AG09319 (cell line): ENCODE data around the gene STX8.
"Not testable (repeated sequence)": the region's sequence is repeated elsewhere in the genome, so short reads cannot be mapped to it uniquely, and the experiment has no call there.

Experiments
- DNase-seq: peaks from one replicate; pipeline ENCODE4 v3.0.0-alpha.2; 2010; ENCODE audit warnings: low read depth; ENCODE audit errors: extremely low read depth
- TF ChIP-seq, protein P1 (sequence below): IDR thresholded peaks from 2 replicates; pipeline ENCODE4 v1.5.1; 2011; ENCODE audit warnings: low read depth, mild to moderate bottlenecking, inconsistent platforms, low read length, moderate library complexity

Gene STX8

GRCh38 chr17:9346296-9346926, 229.2 kb downstream of the STX8 start:
- no peak for DNase-seq

GRCh38 chr17:9343516-9343915, 232.1 kb downstream of the STX8 start:
- TF ChIP-seq, protein P1, sequence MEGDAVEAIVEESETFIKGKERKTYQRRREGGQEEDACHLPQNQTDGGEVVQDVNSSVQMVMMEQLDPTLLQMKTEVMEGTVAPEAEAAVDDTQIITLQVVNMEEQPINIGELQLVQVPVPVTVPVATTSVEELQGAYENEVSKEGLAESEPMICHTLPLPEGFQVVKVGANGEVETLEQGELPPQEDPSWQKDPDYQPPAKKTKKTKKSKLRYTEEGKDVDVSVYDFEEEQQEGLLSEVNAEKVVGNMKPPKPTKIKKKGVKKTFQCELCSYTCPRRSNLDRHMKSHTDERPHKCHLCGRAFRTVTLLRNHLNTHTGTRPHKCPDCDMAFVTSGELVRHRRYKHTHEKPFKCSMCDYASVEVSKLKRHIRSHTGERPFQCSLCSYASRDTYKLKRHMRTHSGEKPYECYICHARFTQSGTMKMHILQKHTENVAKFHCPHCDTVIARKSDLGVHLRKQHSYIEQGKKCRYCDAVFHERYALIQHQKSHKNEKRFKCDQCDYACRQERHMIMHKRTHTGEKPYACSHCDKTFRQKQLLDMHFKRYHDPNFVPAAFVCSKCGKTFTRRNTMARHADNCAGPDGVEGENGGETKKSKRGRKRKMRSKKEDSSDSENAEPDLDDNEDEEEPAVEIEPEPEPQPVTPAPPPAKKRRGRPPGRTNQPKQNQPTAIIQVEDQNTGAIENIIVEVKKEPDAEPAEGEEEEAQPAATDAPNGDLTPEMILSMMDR, result no peak
- no peak for DNase-seq

More at GRCh38 chr17:9346296-9346926, 229.2 kb downstream of the STX8 start:
- TF ChIP-seq, protein P1, result no peak

DNA sequence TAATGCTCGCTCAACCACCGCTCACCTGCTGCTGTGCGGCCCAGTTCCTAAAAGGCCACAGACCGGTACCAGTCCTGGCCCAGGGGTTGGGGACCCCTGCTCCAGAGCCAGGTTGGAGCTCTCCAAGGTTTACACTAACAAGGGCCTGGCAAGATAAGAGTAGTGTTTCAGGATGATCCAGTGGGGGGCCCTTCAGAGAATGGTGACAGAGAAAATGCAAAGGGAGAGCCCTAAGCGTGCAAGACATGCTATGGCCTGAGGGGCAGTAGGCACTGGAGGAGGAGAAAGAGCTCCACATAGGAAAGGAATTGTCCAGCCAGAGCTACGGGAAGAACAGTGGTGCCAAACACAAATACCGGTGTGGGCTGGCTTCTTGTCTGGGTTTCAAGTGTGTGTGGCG, 233.4 kb downstream of the STX8 start:
- no peak for DNase-seq
- TF ChIP-seq, protein P1, result no peak

- DNase-seq, result no peak
- TF ChIP-seq, protein P1, result no peak
Observed at GRCh38 chr17:9339958-9340357, 235.7 kb downstream of the STX8 start.

DNA sequence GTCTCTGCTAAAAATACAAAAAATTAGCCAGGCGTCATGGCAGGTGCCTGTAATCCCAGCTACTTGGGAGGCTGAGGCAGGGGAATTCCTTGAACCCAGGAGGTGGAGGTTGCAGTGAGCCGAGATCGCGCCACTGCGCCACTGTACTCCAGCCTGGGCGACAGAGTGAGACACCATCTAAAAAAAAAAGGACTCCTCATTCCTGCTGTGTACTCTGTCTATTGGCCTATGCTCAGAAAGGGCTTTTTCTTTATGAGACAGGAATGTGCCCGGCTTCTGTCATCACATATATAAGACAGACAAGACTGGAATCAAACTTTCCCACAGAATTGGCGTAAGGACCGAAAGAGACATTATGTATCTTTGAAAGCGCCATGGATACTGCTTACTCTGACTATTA, 236.1 kb downstream of the STX8 start:
- DNase-seq, result not testable (repeated sequence)

- DNase-seq, result no peak
- TF ChIP-seq, protein P1, result no peak
Observed at GRCh38 chr17:9336817-9337216, 238.8 kb downstream of the STX8 start.

DNA sequence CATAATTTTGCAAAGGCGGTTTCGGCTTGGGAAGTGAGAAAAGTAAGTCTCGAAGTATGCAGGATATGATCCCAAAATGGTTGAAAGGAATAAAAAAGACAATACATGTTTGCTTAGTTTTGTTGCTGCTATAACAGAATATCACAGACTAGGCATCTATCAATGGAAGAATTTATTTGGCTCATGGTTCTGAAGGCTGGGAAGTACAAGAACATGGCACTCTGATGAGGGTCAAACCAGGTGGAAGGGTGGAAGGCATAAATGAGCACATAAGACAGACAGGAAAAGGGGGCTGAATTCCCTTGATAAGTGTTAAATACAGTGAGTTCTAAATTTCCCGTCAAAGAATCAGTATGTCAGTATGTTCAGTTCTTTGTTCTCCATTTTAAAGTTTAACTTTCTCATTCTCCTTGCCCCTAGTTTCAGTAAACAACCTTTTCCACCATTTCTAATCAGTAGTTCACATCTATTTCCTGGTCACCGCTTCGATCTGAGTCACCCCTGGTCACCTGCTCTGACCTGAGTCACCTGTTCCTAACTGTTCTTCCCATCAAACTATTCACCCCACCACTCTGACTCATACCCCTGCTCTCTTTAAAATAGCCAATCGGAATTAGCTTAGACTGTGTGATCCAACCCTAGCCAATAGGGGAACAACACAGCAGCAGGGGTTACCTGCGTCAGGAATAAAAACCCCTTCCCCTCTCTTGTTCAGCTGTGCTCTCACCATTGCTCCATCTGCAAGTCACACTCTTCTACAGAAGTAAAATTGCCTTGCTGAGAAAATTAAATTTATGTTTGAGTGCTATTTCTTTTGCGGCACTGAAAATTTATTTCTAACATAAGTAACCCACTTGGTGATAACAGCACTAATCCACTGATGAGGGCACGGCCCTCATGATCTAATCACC, 240.8 kb downstream of the STX8 start:
- TF ChIP-seq, protein P1, result no peak
- DNase-seq, result no peak

GRCh38 chr17:9332132-9332494, 243.5 kb downstream of the STX8 start:
- TF ChIP-seq, protein P1, result no peak
- DNase-seq, result no peak
